SH-SY5Y (cell line): Measurements from ENCODE around the gene MIER1.

ENCODE experiments used
- GATA2 ChIP-seq: IDR thresholded peaks from 2 replicates; pipeline ENCODE4 v1.6.1; 2011; ENCODE audit warnings: mild to moderate bottlenecking, low read depth, low read length
- GATA3 ChIP-seq: IDR thresholded peaks from 2 replicates; pipeline ENCODE4 v1.6.1; 2011; ENCODE audit warnings: low read depth, mild to moderate bottlenecking, low read length, moderate library complexity

- no peak for TF ChIP-seq GATA2
- no peak for TF ChIP-seq GATA3
Observed at GRCh38 chr1:67001682-67002425, 77.1 kb downstream of the MIER1 start.
